HG02885 (cell line): ENCODE measurements around the gene TMEM147.

Experiments used
- ATAC-seq: cut with Tn5 transposase; IDR thresholded peaks from one replicate; pipeline ENCODE4 v1.9.1; 2021; ENCODE audit warnings: mild to moderate bottlenecking; ENCODE audit not compliant: unreplicated experiment, poor library complexity

Gene TMEM147

GRCh38 chr19:35518313-35518712 is 27.1 kb upstream of the TMEM147 start:
- ATAC-seq: no peak

GRCh38 chr19:35519291-35519690 is 26.1 kb upstream of the TMEM147 start:
- ATAC-seq: no peak

- ATAC-seq: no peak
Observed at GRCh38 chr19:35521124-35521743, 24.2 kb upstream of the TMEM147 start.

DNA sequence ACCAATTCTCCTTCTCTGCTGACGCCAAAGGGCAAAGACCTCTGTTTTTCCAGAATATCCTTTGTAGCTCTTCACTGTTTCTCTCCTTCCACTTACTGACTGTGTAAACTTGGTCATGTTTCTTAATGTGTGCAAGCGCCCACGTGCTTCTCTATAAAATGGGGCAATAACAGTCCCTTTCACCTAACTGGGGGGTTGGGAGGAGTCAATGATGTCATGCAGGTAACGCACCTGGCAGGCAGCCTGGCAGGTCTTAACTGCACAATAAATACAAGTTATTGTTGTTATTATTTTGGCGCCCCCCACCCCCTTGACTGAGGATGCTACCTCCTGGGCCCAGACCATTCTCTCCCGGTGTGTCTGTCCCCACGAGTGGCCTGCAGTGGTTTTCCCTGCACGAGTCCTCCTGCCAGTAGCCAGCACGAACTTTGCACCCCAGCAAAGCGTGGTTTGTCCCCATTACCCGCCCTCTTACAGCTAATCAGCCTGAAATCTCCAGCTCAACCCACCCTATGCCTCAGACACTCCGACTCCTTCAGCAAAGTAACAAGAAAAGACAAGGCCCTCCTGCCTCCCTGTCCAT is 22.6 kb upstream of the TMEM147 start:
- ATAC-seq: no peak

DNA sequence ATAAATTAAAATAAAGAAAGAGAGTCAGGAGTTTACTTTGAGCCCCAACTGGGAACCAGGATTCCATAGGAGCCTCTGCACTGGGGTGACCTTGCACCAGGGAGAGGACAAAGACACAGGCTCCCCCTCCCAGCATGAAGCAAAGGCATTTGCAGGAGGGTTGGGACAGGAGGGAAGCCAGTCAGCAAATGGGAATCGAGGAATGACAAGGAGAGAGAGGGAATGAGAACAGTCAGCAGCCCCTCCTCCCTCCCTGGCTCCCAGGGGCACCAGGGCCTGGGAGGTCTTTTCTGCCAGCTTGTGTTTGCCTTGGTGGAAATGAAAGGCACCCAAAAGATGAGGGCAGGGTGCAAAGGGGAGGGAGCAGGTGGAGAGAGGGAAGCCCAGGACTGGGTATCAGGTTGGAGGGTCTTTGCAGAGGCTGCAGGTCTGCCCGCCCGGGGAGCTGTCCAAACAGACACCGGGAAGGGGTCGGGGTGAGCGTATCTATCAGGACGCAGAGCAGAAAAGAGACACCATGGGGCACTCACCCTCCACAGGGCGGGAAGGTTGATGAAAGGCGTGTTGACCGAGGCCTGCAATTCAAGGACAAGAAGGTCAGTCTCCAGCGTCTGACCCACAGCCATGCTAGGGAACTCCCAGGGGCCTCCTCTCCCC is 21.1 kb upstream of the TMEM147 start:
- no peak for ATAC-seq

GRCh38 chr19:35525873-35526272 is 19.6 kb upstream of the TMEM147 start:
- no peak for ATAC-seq

- no peak for ATAC-seq
Observed at GRCh38 chr19:35528218-35529038, 17.0 kb upstream of the TMEM147 start, which contains the start of gene SBSN. Gene SBSN (minus strand): TSS chr19:35528311. CDS start chr19:35528281, 30 bp downstream.

- no peak for ATAC-seq
Observed at GRCh38 chr19:35529241-35530218, 15.9 kb upstream of the TMEM147 start.

DNA sequence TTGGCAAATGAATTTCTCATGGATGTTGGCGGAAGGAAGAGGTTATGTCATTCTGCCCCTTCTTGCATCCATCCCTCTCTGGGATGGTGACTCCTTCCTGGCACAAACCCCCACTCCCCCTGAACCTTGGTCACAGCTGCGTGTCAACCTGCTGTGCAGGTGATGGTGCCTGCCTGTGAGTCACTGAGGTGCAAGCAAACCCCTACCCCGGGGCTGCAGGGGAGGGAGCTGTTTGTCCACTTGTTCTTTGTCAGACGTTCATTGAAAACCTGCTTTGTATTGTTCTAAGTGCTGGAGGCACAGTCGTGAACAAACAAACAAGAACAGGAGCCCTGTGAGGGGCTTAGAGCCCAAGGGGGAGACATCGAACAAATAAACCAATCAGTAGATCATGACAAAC is 14.1 kb upstream of the TMEM147 start:
- ATAC-seq: no peak

GRCh38 chr19:35533201-35533821 is 12.1 kb upstream of the TMEM147 start, which contains the start of gene GAPDHS:
Gene GAPDHS (plus strand): TSS chr19:35533456. CDS start chr19:35533528, 72 bp downstream.
- ATAC-seq: no peak

- ATAC-seq: no peak
Observed at GRCh38 chr19:35533822-35534392, 11.5 kb upstream of the TMEM147 start.

DNA sequence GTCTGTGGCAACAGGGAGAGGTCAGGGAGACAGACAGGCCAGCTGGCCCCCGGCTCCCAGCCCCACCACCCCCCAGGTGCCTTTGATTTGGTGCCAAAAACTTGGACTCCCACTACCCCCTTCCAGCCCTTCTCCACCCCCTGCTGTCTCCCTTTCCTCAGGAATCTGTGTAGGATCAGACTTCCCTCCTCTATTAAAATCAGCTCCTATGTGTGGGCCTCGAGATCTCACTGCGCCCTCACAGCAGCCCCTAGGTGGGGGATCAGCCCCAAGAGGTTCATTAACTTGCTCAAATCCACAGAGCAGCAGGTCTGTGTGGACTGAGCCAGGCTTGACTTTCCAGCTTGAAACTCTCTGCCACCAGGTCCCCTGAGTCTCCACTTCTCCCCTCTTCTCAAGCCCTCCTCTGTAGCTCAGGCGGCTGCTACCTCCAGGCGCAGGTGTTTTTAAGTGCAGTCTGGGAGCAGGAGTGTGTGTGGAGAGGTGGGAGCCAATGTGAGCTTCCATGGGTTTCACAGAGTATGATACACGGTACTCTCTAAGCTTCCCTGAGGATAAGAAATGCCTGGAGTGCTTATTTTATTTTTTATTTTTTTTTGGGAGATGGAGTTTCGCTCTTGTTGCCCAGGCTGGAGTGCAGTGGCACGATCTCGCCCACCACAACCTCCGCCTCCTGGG is 10.5 kb upstream of the TMEM147 start:
- ATAC-seq: no peak

- ATAC-seq: no peak
Observed at GRCh38 chr19:35539314-35539713, 6.1 kb upstream of the TMEM147 start.

GRCh38 chr19:35539850-35540249 is 5.6 kb upstream of the TMEM147 start:
- no peak for ATAC-seq

DNA sequence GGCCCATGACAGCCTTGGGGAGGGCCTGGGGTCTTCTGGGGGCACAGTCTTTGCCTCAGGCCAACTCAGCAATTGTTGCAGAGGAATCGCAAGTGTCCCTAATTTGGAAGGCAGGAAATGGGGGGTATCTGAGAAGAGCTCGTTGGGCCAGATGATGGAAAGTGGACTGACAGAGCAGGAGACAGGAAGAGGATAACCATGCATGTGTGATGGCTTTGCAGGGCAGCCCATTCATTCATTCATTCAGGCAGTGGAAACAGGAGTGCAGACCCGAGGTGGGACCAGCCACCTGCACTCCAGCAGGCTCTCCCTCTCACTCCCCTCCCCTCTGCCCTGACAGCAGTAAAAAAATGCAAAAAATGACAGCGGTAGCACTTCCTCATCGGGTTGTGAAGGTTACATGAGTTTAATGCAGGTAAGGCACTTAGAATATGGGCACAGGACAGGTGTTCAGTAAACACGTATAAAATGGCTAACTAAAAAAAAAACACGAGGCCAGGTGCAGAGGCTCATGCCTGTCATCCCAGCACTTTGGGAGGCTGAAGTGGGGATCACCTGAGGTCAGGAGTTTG is 5.0 kb upstream of the TMEM147 start:
- ATAC-seq: no peak

- no peak for ATAC-seq
Observed at GRCh38 chr19:35542209-35542608, 3.2 kb upstream of the TMEM147 start.

DNA sequence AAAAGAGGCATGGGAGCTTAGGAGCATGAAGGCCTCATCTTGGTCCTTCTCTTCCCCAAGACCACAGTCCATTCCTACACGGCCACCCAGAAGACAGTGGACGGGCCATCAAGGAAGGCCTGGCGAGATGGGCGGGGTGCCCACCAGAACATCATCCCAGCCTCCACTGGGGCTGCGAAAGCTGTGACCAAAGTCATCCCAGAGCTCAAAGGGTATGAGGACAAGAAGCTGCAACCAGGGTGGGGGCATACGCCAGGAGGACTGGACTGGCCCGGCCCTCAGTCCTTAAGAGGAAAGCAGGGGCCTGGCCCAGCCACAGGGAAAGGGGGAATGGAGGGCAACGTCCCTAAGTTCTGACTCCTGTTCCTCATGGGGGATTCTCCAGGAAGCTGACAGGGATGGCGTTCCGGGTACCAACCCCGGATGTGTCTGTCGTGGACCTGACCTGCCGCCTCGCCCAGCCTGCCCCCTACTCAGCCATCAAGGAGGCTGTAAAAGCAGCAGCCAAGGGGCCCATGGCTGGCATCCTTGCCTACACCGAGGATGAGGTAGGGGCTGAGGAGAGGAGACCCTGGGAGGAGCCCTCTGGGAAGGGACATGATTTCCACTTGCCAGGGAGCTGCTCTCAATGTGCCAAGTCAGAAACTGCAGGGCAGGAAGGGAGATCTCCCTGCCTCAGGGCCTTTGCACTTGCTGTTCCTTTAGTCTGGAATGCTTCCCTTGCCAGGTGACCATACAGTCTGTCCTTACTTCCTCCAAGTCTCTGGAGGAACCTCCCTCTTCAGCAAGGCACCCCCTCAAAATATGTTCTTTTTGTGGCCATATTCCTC is 1.9 kb upstream of the TMEM147 start:
- no peak for ATAC-seq
